Measurements from ENCODE around the gene ZNF436. TPM values are rescaled to one million over a fixed set of nuclear protein-coding genes. Genes with fewer than 3 reads are reported as not detected.

Gene ZNF436
- total RNA-seq, 2 donors from 2014 or later: 8.6 to 18.5 TPM

- ATAC-seq: no peak
- WGBS, 2 donors: 97 to 100% methylated on average over 13 of the region's 13 CpGs
- TF ChIP-seq POLR2A (IDR thresholded peaks at IDR 0.05) (no peak), CTCF (IDR thresholded peaks at IDR 0.05) (no peak)
- no peak overlapping the region for H3K27ac ChIP-seq
- no peak for DNase-seq
- no peaks in the 10 kb centered on the region for H3K27me3 ChIP-seq
- no peak overlapping the region for H3K4me3 ChIP-seq
- H3K4me1 ChIP-seq: peaks cover 12% of the 10 kb centered on the region
- intact Hi-C loops (cut with DNase I): no loop called here
- H3K36me3 ChIP-seq (replicated peaks in 1 of 2; ENCODE audit: insufficient read depth in 1 of 2, low read depth in 2 of 2): peaks cover 16 to 19% of the 10 kb centered on the region in 2 donors
- H3K9me3 ChIP-seq: peaks cover 0 to 31% (median 0%) of the 10 kb centered on the region in 3 donors
Observed at GRCh38 chr1:23362218-23362713, 7.4 kb downstream of the ZNF436 start.

- H3K27me3 ChIP-seq: no peaks in the 10 kb centered on the region
- peaks cover 0 to 22% (median 0%) of the 10 kb centered on the region in 3 donors for H3K9me3 ChIP-seq
- WGBS, 2 donors: 88 to 96% methylated on average over 3 of the region's 3 CpGs
- TF ChIP-seq POLR2A (IDR thresholded peaks at IDR 0.05) (no peak), CTCF (IDR thresholded peaks at IDR 0.05) (no peak)
- no peak overlapping the region for H3K4me3 ChIP-seq
- H3K4me1 ChIP-seq: no peaks in the 10 kb centered on the region
- H3K27ac ChIP-seq: no peak overlapping the region
- peaks cover 15 to 16% of the 10 kb centered on the region in 2 donors for H3K36me3 ChIP-seq (replicated peaks in 1 of 2; ENCODE audit: insufficient read depth in 1 of 2, low read depth in 2 of 2)
- ATAC-seq: no peak
- DNase-seq: no peak
- intact Hi-C loops (cut with DNase I): no loop called here
Observed at GRCh38 chr1:23358310-23358875, 11.2 kb downstream of the ZNF436 start.

- intact Hi-C loops (cut with DNase I): no loop called here
- Histone ChIP-seq H3K4me1 (no peaks in the 10 kb centered on the region), H3K4me3 (no peak overlapping the region), H3K9me3 (peaks cover 0 to 13% (median 0%) of the 10 kb centered on the region in 3 donors), H3K27me3 (no peaks in the 10 kb centered on the region), H3K27ac (no peak overlapping the region), H3K36me3 (replicated peaks in 1 of 2; ENCODE audit: insufficient read depth in 1 of 2, low read depth in 2 of 2) (peaks cover 7 to 8% of the 10 kb centered on the region in 2 donors)
- DNase-seq (no peak), ATAC-seq (no peak)
- TF ChIP-seq CTCF (IDR thresholded peaks at IDR 0.05) (no peak), POLR2A (IDR thresholded peaks at IDR 0.05) (no peak)
- WGBS, 2 donors: 68 to 71% methylated on average over 3 of the region's 3 CpGs
Observed at GRCh38 chr1:23357138-23357908, 12.3 kb downstream of the ZNF436 start.

GRCh38 chr1:23356471-23357137 is 13.0 kb downstream of the ZNF436 start:
- Histone ChIP-seq H3K36me3 (replicated peaks in 1 of 2; ENCODE audit: insufficient read depth in 1 of 2, low read depth in 2 of 2) (peaks cover 0 to 3% of the 10 kb centered on the region in 2 donors), H3K27me3 (no peaks in the 10 kb centered on the region), H3K9me3 (peaks cover 0 to 6% (median 0%) of the 10 kb centered on the region in 3 donors), H3K27ac (no peak overlapping the region), H3K4me3 (no peak overlapping the region), H3K4me1 (no peaks in the 10 kb centered on the region)
- intact Hi-C loops (cut with DNase I): no loop called here
- TF ChIP-seq POLR2A (IDR thresholded peaks at IDR 0.05): no peak
- no peak for TF ChIP-seq CTCF (IDR thresholded peaks at IDR 0.05)
- DNase-seq (no peak), ATAC-seq (no peak)
- 86 to 87% methylated on average over 8 of the region's 8 CpGs for WGBS, 2 donors

Data from body of pancreas (tissue), 4 donors.